ENCODE results near the gene METTL1.

METTL1 gene

DNA sequence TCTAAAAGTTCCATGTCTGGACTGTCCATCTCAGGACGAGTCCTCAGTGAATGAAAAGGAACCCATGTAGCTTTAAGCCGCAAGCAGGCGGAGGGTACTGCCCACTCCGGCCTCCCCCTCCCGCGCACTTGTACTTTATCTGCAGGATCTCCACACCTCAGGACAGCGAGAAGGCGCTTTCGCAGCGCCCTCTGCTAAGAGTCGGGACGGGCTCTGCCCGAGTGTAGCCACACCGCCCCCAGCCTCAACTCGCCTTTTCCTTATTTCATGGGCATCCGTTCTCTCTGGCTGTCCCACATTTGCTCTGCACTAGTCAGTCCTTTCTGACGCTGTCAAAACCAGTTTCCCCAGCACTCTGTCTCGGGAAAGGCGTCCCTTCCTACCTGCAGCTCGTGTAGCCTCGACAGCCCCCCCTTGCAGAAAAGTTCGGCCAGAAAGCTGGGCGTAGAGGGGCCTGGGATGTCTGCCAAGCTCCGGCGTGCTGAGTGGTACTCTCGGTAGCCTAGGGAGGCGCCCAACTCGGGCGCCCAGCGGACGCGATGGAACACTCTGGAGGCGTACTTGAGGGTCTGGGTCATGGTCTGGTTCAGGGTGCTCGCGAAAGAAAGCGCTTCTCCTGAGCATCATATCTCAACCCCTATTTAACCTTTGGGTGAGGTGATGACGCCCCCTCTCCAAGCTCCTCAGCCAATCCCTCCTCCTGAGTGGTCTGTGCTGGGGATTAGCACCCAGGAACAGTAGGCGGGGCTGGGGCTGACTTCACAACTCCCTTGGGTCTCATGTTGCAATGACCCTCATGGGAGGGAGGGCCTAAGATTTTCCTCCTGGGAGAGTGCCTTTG is 5.2 kb downstream of the METTL1 start, which contains the start of gene CYP27B1:
CYP27B1 (minus strand) TSS at position 615 of the 841 bp plus-strand sequence; CDS start at position 578, 37 bp downstream.
- DNase-seq = no peak

- no peak for DNase-seq
These were observed 6.0 kb downstream of the METTL1 start for GRCh38 chr12:57765698-57766463.

GRCh38 chr12:57765003-57765697 is 6.8 kb downstream of the METTL1 start:
- no peak for DNase-seq

DNA sequence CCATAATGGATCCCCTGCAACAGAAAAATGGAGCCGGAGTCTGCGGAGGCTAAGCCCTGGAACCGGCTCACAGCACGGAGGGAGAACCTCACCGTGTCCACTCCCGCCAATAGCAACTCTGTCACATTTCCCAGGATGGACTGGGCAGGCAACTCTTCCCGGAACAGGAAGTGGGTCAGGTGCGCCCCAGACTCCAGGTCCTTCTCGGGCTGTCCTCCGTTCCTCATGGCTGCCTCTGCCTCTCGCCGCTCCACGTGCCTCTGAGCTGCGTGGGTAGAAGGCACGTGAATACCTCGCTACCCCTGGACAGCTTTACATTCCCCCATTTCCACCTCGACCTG is 7.3 kb downstream of the METTL1 start:
- DNase-seq = no peak

DNA sequence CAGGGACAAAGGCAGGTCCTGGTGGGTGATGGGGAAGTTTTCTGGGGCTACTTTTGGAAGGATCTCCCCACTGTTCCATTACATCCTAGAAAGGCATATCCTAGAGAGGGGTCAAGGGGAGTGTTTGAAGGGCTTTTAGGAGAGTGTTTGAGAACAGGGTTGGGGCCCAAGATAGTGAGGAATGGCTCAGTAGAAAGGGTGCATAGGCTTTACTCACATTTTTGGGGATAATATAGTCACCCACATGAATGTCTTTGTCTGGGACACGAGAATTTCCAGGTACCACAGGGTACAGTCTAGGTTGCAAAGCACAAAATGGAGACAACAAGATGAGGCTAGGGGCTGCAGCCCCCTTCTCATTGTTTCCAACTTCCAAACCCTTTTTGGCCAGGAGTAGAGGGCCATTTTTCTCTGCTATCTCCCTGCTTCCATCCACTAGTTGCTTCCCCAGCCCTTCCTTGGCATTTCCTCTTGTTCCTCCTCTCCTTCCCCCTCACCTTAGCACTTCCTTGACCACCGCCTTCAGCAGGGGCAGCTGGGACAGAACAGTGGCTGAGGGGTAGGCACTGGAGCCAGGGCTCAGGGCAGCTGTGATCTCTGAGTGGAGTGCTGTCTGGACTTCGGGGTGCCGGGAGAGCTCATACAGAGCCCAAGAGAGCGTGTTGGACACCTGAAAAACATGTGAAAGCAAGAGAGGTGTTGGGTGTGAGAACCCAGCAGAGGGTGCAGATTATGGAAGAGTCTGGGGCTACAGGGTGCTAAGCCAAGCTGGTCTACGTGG is 7.8 kb downstream of the METTL1 start:
- no peak for DNase-seq

- DNase-seq = no peak
These were observed 9.4 kb downstream of the METTL1 start for GRCh38 chr12:57762463-57762862.

- DNase-seq = no peak
These were observed 10.4 kb downstream of the METTL1 start for GRCh38 chr12:57761391-57761998.

DNA sequence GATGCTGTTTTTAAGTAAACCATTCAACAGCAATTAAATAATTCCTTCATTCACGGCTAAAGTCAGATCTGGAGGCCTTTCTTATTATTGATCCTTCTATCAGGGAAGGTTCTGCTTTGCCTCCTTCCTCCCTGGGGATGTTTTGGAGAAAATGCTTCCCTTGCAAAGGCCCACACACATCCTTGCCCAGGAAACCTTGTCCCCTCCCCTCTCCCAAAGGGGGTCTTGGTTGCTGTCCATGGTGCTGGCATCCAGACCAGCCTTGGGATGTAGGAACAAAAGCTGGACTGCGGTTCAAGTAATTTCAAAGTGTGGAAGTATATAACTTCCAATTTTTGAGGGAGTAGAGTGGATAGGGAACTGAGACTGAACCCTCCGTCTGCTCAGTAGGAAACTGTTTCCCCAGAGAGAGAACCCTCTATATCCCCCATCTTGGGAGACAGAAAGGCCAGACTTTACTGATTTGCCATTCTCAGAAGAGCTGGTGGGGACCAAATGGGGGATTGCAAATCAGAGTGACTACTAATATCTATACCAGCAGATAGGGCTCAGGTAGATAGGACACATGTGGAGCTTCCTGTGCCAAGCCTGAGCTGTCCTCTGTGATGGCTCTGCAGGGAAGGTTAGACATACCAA is 11.4 kb downstream of the METTL1 start:
- DNase-seq = no peak

GRCh38 chr12:57759360-57759980 is 12.4 kb downstream of the METTL1 start:
- DNase-seq = no peak

DNA sequence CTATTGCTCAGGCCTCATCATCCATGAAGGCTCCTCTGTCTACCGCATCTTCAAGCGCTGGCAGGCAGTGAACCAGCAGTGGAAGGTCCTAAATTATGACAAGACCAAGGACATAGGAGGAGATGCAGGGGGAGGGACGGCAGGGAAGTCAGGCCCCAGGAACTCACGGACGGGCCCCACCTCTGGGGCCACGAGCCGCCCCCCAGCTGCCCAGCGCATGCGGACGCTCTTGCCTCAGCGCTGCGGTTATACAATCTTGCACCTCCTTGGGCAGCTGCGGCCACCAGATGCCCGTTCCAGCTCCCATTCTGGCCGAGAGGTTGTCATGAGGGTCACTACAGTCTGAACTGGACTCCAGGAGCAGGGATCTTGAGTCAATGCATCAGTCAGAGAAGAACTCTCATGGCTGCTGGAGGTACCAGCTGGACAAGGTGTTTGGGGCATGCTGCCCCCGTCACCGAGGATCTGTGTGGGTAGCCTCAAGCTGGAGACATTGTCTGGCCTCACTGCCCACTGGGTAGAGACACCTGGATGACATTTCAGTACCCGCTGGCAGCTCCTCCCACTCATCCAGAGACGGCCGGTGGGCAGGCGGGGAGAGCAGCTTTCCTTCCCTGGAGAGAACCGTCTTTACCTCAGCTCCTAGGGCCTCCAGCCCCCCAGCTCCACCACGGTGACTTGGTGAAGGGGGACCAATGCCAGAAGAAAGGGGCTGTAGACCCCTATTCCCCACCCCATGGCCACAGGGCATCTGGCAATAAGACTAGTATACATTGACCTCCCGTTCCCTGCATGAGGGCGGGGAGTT is 13.1 kb downstream of the METTL1 start:
- DNase-seq = no peak

DNA sequence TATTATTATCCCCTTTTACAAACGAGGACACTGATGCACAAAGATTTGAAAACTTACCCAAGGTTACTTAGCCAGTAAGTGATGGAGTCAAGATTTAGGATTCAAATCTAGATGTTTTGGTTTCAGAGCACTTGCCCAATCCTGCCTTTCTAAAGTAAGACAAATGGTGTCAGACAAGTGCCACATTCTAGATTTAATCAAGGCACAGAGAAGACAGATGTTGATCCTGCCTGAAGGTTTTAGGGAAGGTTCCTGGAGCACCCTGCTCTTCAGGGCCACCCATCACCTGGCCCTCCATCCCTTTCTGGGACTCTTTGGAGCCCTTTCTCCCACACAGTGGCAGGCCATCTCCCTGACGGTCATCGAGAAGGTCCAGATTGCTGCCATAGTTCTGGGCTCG is 14.1 kb downstream of the METTL1 start:
- DNase-seq = no peak

DNA sequence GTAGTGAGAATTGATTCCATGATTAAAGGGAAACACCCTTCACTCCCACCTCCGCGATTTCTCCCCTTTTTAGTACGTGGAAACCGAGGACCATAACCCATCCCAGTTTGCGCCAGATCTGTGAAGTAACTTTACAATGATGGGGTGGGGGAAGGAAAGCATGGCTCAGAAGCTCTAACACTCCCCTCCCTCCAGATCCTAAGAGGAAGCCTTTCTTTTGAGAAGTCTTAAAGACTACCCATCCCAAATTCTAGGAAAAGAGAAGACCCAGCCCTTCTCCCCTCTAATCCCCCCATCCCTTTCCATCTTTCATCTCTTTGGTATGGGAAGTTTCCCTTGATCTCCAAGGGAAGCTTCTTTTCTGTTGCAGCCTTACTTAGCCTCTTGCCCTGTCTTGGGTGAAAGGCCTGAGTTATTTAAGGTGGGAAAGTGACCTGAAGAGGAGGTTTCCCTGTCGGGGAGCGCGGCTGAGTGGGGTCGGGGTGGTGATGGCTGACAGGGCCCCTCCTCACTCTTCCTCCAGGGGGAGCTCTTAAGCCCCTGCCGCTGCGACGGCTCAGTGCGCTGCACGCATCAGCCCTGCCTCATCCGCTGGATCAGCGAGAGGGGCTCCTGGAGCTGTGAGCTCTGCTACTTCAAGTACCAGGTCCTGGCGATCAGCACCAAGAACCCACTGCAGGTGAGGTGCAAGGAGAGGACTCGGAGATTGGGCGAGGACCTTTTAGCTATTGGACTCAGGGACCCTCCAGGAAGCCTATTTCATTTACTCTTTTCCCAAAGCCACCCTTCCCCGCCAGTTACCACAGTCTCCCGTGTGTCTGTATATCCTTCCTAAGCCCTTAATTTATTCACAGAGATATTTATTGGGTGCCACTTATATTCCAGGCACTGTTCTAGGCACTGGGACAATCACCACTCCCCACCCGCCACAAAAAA is 15.2 kb downstream of the METTL1 start:
- DNase-seq = peak; percentile 38

GRCh38 chr12:57755454-57756372 is 16.2 kb downstream of the METTL1 start:
- no peak for DNase-seq

GRCh38 chr12:57755194-57755453 is 16.8 kb downstream of the METTL1 start:
- DNase-seq = no peak

GRCh38 chr12:57754411-57755193 is 17.3 kb downstream of the METTL1 start, which contains the start of gene MARCHF9:
Gene MARCHF9 (plus strand): TSS chr12:57755103. CDS start chr12:57755529, 426 bp downstream.
- peak; percentile 28 for DNase-seq

DNA sequence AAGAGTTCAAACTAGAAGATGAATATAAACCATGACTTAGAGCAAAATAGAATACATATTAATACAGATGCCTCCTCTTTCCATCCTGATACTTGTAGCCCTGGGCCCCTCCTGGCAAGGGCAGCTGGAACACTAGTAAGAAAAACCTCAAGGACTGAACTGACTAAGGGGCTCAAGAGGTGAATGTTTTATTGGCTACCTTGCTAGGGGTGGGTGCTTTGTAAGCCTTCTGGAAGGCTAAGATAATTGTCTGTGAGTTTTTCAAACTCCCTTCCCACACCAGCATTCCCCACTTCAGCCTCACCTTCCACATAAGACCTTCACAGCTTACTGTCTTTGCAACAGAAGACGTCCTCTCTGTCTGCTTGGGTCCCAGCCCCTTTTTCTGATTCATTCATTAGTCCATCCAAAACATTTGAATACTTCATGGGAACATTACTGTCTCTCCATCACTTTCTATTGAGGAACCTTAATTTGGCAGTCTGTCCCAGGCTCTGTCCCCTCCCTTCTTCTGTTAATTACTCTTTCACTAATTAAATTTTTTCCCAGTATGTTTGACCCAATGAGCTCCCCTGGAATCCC is 18.1 kb downstream of the METTL1 start:
- no peak for DNase-seq

DNA sequence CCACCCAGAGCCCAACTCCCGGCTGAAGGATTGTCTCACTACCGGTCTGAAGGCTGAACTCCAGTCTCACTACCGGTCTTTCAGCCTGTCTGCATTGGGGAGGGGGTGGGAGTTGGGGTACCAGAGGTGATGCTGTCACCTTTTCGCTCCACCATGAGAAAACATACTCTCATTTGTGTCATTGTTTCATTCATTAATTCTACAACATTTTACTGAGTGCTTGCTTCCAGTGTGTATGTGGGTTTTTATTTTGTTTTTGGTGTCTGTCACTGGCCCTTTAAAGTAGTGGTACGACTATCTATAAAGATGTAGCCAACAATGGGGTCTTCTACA is 19.3 kb downstream of the METTL1 start:
- no peak for DNase-seq
